HG03066 (cell line): ENCODE results near the gene PPM1M.

Source experiments
- ATAC-seq: cut with Tn5 transposase; IDR thresholded peaks from one replicate; pipeline ENCODE4 v1.9.1; 2021; ENCODE audit warnings: low read depth; ENCODE audit not compliant: unreplicated experiment

Gene PPM1M

GRCh38 chr3:52215351-52215750 lies 30.2 kb upstream of the PPM1M start:
- no peak for ATAC-seq

- ATAC-seq: no peak
Observed at GRCh38 chr3:52216585-52217408, 28.8 kb upstream of the PPM1M start.

GRCh38 chr3:52217409-52217805 lies 28.2 kb upstream of the PPM1M start:
- no peak for ATAC-seq

- ATAC-seq: no peak
Observed at GRCh38 chr3:52218026-52218425, 27.5 kb upstream of the PPM1M start.

- ATAC-seq: no peak
Observed at GRCh38 chr3:52218454-52218853, 27.1 kb upstream of the PPM1M start.

- ATAC-seq: no peak
Observed at GRCh38 chr3:52218937-52219650, 26.5 kb upstream of the PPM1M start.

GRCh38 chr3:52220380-52221026 lies 25.1 kb upstream of the PPM1M start:
- peak; percentile 55 for ATAC-seq

- ATAC-seq: no peak
Observed at GRCh38 chr3:52221141-52221562, 24.4 kb upstream of the PPM1M start.

- no peak for ATAC-seq
Observed at GRCh38 chr3:52221563-52222318, 23.8 kb upstream of the PPM1M start.

GRCh38 chr3:52222319-52223221 lies 23.0 kb upstream of the PPM1M start:
- ATAC-seq: no peak

- no peak for ATAC-seq
Observed at GRCh38 chr3:52223449-52224408, 21.8 kb upstream of the PPM1M start.

- ATAC-seq: peak; percentile 83
Observed at GRCh38 chr3:52225452-52226228, 19.9 kb upstream of the PPM1M start, which contains the start of gene TLR9. TSS of gene TLR9 (minus strand) at chr3:52225645. CDS start at chr3:52225529, 116 bp downstream.

- no peak for ATAC-seq
Observed at GRCh38 chr3:52226229-52226817, 19.2 kb upstream of the PPM1M start.

- ATAC-seq: no peak
Observed at GRCh38 chr3:52227117-52227516, 18.4 kb upstream of the PPM1M start.

- no peak for ATAC-seq
Observed at GRCh38 chr3:52227766-52228165, 17.8 kb upstream of the PPM1M start.

- no peak for ATAC-seq
Observed at GRCh38 chr3:52228266-52228665, 17.3 kb upstream of the PPM1M start.

- ATAC-seq: no peak
Observed at GRCh38 chr3:52228751-52229291, 16.7 kb upstream of the PPM1M start.
